Coronary artery (tissue), 2 donors: Measurements from ENCODE around the gene SRP68.

Experiments used
- DNase-seq: peaks from one replicate; pipeline ENCODE4 v3.0.0-alpha.2; 2017; ENCODE audit warnings: low spot score
- H3K27ac ChIP-seq, 2 donors: fragments of 200-600 bp; sonication (generic); one replicate each; pipeline ENCODE4 v1.5.1; 2016 to 2019
- H3K4me3 ChIP-seq: fragments of 200-600 bp; sonication (generic); 2 replicates; pipeline ENCODE4 v1.5.1; 2016; ENCODE audit warnings: mild to moderate bottlenecking, moderate library complexity
- CTCF ChIP-seq: fragments of 200-600 bp; sonication (generic); IDR thresholded peaks from one replicate; pipeline ENCODE4 v1.5.1; 2019; ENCODE audit warnings: antibody characterized with exemption

Gene SRP68

GRCh38 chr17:76056882-76057281 lies 15.4 kb downstream of the SRP68 start:
- no peak for DNase-seq
- no peak for TF ChIP-seq CTCF
- no peak overlapping the region for H3K4me3 ChIP-seq
- H3K27ac ChIP-seq: no peak overlapping the region

GRCh38 chr17:76054112-76054476 lies 18.2 kb downstream of the SRP68 start:
- no peak overlapping the region for H3K27ac ChIP-seq
- no peak for DNase-seq
- TF ChIP-seq CTCF: no peak
- no peak overlapping the region for H3K4me3 ChIP-seq

GRCh38 chr17:76053246-76054111 lies 18.8 kb downstream of the SRP68 start:
- Histone ChIP-seq H3K4me3 (no peak overlapping the region), H3K27ac (no peak overlapping the region)
- no peak for TF ChIP-seq CTCF
- DNase-seq: no peak

- TF ChIP-seq CTCF: no peak
- no peak for DNase-seq
- Histone ChIP-seq H3K27ac (no peak overlapping the region), H3K4me3 (no peak overlapping the region)
These were observed 20.8 kb downstream of the SRP68 start for GRCh38 chr17:76051561-76051960.

- H3K4me3 ChIP-seq: no peak overlapping the region
- no peak for DNase-seq
- no peak for TF ChIP-seq CTCF
- no peak overlapping the region for H3K27ac ChIP-seq
These were observed 21.5 kb downstream of the SRP68 start for GRCh38 chr17:76050538-76051467.

- Histone ChIP-seq H3K4me3 (no peak overlapping the region), H3K27ac (no peak overlapping the region)
- DNase-seq: no peak
- no peak for TF ChIP-seq CTCF
These were observed 22.3 kb downstream of the SRP68 start for GRCh38 chr17:76049836-76050537.
